Daoy (cell line): ENCODE data around the gene MIR17HG. TPM values are rescaled to one million over a fixed set of nuclear protein-coding genes. Genes with fewer than 3 reads are reported as not detected.
"Not testable (repeated sequence)": the region's sequence is repeated elsewhere in the genome, so short reads cannot be mapped to it uniquely, and the experiment has no call there.

ENCODE experiments used
- DNase-seq: peaks from one replicate; pipeline ENCODE4 v3.0.0-alpha.2; 2015; ENCODE audit warnings: low read depth
- total RNA-seq: library from RNA; depleted of rRNA; stranded (reverse); fragments of >200 nt; shearing (Covaris generic); gene quantifications from 2 replicates; pipeline ENCODE4 v1.2.3, GENCODE V29; 2014; rRNA removed

MIR17HG gene
- 4.5 and 8.5 TPM in 2 replicates for total RNA-seq

DNA sequence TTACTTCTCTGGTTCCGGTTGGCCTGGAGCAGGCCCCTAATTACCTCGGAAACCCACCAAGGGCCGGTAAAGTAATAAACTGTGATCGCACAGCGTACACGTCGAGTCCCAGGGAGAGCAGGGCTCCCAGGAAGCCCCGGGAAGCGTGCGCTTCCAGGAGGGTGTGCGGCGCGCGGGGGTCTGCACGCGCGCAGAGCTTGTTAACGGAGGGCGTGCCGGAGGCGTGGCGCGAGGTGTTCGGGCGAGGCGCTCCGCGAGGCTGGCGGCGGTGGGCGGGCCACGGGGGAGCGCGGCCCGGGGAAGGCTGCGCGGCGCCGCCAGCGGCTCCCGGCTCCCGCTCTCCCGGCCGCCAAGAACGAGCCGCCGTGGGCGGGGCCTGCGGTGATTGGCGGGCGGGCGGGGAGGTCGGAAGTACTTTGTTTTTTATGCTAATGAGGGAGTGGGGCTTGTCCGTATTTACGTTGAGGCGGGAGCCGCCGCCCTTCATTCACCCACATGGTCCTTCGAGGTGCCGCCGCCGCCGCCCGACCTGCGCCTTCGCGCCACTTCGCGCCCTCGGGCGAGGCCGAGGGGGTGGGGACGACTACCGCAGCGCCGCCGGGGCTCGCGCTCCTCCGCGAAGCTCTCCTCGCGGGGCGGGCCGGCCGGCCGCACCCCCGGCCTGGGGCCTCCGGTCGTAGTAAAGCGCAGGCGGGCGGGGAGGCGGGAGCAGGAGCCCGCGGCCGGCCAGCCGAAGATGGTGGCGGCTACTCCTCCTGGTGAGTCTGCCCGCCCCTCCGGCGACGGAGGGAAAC is at the start of gene MIR17HG:
Gene MIR17HG, plus strand, starts transcription at position 486 of the 794 bp plus-strand sequence.
- DNase-seq: peak; percentile 89

DNA sequence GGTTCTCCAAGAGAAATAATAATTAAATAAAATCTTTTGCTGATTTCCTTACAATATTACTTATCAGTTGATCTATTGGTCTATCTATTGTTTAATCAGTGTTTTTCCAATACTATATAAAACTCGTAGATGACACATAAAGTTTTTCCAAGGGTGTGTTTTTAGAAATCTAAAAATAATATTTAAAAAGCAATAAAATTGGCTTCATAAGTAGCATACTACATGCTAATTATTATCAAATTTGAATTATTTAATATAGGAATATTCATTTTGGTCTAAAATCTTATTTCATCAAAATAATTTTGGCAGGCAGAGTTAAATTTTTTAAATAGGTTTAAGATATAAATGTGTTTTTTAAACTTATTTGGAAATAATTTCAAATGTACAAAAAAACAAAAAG is 49.4 kb upstream of the MIR17HG start:
- DNase-seq: no peak

DNA sequence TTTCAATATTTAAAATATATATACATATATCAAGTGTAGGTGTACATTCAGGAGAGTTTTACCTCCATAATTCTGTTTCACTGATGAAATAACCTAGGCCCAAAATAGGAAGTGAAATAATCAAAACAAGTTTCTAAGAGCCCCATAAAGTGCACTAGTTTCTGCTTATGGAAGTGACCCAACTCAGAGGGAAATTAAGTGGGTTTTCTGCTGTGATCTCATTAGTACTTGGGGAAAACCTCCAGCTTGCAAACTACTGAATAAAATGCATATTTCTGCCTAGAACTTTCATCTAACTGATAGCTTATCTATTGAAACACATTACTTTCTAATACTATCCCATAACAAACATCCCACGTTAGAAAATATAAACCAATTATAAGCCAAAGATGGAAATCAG is 45.4 kb upstream of the MIR17HG start:
- DNase-seq: no peak

- no peak for DNase-seq
These were observed 44.5 kb upstream of the MIR17HG start for GRCh38 chr13:91303031-91303430.

- DNase-seq: no peak
These were observed 42.7 kb upstream of the MIR17HG start for GRCh38 chr13:91304741-91305140.

DNA sequence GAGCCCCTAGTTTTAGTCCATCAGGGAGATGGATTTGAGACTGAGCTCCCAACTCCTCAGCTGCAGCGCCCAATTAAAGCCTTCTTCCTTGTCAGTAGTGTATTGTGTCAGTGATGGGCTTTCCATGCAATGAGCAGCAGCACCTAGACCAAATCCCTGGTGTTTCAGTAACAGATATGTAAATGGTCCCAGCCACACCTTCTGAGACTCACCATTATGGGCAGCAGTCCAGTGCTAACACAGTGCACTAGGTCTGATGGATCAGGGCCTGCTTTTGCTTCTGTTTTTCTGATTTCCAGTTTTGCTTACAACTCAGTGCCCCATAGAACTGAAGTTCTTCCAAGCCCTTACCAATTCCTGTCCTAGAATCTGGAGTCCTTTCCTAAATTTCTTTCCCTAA is 41.8 kb upstream of the MIR17HG start:
- no peak for DNase-seq

DNA sequence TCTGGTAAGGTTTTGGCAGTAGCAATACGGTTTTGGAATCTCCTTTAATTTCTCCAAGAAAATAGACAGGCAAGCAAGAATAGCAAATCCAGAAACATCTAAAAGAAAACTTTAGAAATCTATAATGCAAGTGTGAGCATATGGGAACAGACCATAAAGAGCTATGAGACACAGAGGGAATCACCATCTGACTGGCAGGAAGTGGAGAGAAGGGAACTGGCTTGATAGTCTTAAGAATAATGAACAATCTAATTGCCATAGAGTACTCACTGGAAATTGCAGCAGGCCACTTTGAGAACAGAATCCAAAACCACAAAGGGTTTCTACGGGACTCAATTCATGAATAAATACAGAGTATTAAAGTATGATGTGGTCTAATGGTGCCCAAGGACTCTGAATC is 39.6 kb upstream of the MIR17HG start:
- no peak for DNase-seq

- DNase-seq: no peak
These were observed 39.2 kb upstream of the MIR17HG start for GRCh38 chr13:91308299-91308698.

GRCh38 chr13:91311491-91311890 is 36.0 kb upstream of the MIR17HG start:
- no peak for DNase-seq

GRCh38 chr13:91312324-91312723 is 35.2 kb upstream of the MIR17HG start:
- DNase-seq: no peak

GRCh38 chr13:91313103-91313502 is 34.4 kb upstream of the MIR17HG start:
- no peak for DNase-seq

DNA sequence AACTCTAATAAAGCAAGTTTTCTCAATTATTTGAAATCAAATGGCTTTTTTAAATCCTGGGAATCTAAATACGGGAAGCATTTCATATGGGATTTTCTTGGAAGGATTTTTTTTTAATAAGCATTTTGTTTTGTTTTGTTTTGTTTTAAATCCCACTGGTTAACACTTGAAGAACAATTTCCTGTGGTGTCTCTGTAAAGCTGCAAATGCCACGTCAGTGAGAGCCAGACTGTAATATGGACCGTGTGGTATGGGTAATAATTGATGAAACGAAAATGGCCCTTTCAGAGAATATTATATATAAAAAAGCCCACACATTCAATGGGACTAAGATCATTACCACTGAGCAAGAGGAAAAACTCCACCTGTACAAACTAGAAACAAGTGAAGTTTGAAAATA is 33.9 kb upstream of the MIR17HG start:
- no peak for DNase-seq

GRCh38 chr13:91314888-91315287 is 32.6 kb upstream of the MIR17HG start:
- DNase-seq: no peak

DNA sequence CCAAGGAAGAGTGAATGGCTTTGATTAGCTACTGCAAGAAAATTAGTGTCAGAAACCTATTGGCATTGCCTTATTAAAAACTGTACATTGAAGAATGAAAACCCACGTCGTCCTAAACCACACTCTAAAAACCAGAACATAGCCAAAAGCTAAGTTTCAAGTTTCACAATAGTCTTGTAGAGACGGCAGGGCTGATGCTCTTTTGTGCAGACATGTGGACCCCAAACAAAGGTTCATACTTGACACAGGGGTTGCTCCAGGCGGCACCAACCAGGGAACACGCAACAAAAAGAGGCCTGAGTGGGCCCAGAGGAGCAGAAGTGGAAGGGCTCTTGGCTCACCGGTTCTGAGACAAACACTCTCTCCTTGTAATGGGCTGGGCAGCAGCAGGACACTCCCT is 28.6 kb upstream of the MIR17HG start:
- no peak for DNase-seq

GRCh38 chr13:91319996-91320395 is 27.5 kb upstream of the MIR17HG start:
- DNase-seq: no peak

- DNase-seq: not testable (repeated sequence)
These were observed 26.5 kb upstream of the MIR17HG start for GRCh38 chr13:91320990-91321389.

GRCh38 chr13:91323349-91323748 is 24.1 kb upstream of the MIR17HG start:
- DNase-seq: no peak

- no peak for DNase-seq
These were observed 21.3 kb upstream of the MIR17HG start for GRCh38 chr13:91326146-91326545.

DNA sequence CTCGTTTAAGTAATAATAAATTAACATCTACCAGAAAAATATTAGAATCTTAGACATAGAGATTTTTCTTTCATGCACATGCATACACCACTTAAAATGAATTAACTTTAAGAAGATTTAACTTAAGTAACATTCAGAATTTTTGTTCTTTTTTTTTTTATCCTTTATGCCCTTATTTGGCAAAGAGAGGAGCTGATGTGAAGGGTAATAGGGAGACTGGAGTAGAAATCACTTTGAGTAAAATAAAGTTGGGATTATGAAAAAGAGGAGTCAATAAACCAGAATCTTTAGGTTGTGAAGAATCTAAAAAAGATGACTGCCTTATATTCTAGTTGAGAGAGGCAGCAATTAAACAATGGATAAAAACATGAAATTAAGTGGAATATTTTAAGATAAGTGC is 18.8 kb upstream of the MIR17HG start:
- no peak for DNase-seq

GRCh38 chr13:91329733-91330132 is 17.8 kb upstream of the MIR17HG start:
- no peak for DNase-seq

GRCh38 chr13:91331047-91331915 is 16.2 kb upstream of the MIR17HG start:
- DNase-seq: no peak

DNA sequence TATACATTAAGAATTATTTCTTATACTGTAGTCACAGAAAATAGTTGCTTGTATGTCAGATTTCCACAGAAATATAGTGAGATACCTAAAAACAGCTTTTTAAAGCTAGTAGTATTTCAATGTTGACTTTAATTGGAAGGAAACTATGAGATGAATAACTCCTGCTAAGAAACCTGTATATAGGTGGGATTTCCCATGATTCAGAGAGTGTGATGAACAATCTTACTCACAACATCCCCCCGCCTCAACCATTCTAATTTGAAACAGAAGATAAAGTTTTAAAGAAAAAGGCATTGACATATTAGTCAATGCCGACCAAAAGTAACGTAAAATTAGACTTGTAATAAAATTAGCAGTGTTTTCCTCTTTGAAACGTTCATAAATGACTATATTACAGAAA is 1.4 kb upstream of the MIR17HG start:
- DNase-seq: no peak

DNA sequence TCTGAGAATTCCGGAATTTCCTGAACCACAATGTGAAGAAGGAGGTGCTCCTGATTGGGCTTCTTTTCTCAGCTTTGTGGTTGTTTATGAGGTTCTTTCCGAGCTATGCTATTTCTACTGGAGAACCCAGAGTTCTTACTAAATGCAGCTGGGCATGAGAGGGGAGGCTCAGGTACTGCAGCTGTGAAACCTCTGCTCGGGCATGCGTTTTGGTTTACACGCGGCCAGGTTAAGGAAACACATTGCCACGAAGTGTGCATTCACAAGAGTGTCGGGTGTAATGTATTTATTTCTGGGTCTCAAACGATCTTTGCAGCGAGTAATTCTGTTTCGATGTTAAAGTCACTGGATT is 661 bp upstream of the MIR17HG start:
- peak; percentile 19 for DNase-seq
